Adrenal gland (tissue), 5 donors: ENCODE measurements around the gene MBOAT7.

Source experiments
- POLR2A ChIP-seq, 2 donors: fragments of 450-650 bp; IDR thresholded peaks; one replicate each; pipeline ENCODE4 v1.6.1; 2017; ENCODE audit warnings: antibody characterized with exemption in 2 of 2, mild to moderate bottlenecking in 2 of 2, moderate library complexity in 1 of 2
- TF ChIP-seq, protein P1 (sequence below), 6 experiments: fragments of 450-650 bp in 4 of 6; fragments of 200-600 bp in 2 of 6; sonication (generic) in 1 of 6; IDR thresholded peaks; 1 replicate in 5 of 6; 2 replicates in 1 of 6; pipeline versions ENCODE4 v1.5.1 to v1.8.0; 2016 to 2021; ENCODE audit warnings: antibody characterized with exemption in 6 of 6, mild to moderate bottlenecking in 2 of 6, moderate library complexity in 1 of 6
- donor health status: DM: no; HTN: no; CAD: no.

DNA sequence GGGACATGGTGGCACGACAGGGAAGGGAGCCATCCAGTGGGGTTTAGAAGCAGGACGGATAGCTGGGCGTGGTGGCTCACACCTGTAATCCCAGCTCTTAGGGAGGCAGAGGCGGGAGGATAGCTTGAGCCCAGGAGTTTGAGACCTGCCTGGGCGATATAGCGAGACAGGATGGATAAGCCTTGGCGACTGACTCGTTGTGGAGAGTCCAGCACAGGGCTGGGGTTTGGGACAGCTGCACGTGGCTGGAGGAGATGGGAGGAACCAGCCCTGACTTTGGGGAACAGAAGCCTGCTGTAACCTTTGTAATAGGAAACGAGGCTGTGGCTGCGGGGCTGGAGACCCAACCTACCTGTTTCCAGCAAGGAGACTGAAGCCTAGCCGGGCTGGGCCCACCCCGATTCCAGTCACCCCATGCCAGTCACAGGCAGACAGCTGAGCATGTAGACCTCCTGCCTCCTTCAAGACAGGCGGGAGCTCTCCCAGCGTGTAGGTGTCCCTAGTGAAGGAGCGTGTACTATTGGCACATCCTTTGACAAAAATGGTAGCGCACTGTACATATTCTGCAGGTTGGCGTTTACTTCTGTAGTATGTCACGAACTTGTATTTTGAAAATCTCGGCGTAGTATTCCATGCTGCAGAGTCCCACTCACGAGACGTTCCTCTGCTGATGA, 37.9 kb downstream of the MBOAT7 start:
- TF ChIP-seq, protein P1, sequence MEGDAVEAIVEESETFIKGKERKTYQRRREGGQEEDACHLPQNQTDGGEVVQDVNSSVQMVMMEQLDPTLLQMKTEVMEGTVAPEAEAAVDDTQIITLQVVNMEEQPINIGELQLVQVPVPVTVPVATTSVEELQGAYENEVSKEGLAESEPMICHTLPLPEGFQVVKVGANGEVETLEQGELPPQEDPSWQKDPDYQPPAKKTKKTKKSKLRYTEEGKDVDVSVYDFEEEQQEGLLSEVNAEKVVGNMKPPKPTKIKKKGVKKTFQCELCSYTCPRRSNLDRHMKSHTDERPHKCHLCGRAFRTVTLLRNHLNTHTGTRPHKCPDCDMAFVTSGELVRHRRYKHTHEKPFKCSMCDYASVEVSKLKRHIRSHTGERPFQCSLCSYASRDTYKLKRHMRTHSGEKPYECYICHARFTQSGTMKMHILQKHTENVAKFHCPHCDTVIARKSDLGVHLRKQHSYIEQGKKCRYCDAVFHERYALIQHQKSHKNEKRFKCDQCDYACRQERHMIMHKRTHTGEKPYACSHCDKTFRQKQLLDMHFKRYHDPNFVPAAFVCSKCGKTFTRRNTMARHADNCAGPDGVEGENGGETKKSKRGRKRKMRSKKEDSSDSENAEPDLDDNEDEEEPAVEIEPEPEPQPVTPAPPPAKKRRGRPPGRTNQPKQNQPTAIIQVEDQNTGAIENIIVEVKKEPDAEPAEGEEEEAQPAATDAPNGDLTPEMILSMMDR (IDR thresholded peaks at IDR 0.05) = no peak
- TF ChIP-seq POLR2A (IDR thresholded peaks at IDR 0.05) = no peak
